Measurements from ENCODE around the gene CEBPZOS.

GRCh38 chr2:37201208-37201607 lies 4.9 kb downstream of the CEBPZOS start:
- TF ChIP-seq ZC3H10 (CRISPR knock-in tag; IDR thresholded peaks at IDR 0.05) (no peak), PATZ1 (CRISPR knock-in tag; IDR thresholded peaks at IDR 0.05; ENCODE audit: borderline replicate concordance) (no peak), CSDC2 (CRISPR knock-in tag; IDR thresholded peaks at IDR 0.05) (no peak), ZNF70 (CRISPR knock-in tag; IDR thresholded peaks at IDR 0.05) (no peak), ZFP30 (CRISPR knock-in tag; IDR thresholded peaks at IDR 0.05) (no peak)

Measured in SK-N-SH treated with all-trans-retinoic acid at 6 μM for 48 hours (cell line).